ENCODE results near the gene CDCA3.
A peak's percentile ranks its signal among the peaks of the same experiment; 100 is the strongest.

CDCA3 gene

GRCh38 chr12:6840761-6841515 is 10.1 kb downstream of the CDCA3 start, which contains the start of gene GNB3:
TSS of gene GNB3 (plus strand) at chr12:6840925. CDS start at chr12:6841288, 363 bp downstream.
- H3K4me3 ChIP-seq (ENCODE audit: low read depth, low read length): no peak within 1 kb of the TSS
- no peak for DNase-seq (ENCODE audit: low read depth)
- no peak for TF ChIP-seq CTCF (IDR thresholded peaks at IDR 0.05; ENCODE audit: insufficient read depth, low read depth, low read length, missing control alignments)

- DNase-seq (ENCODE audit: low read depth): no peak
- H3K4me3 ChIP-seq (ENCODE audit: low read depth, low read length): no peak overlapping the region
- no peak for TF ChIP-seq CTCF (IDR thresholded peaks at IDR 0.05; ENCODE audit: insufficient read depth, low read depth, low read length, missing control alignments)
Observed at GRCh38 chr12:6840330-6840729, 10.8 kb downstream of the CDCA3 start.

GRCh38 chr12:6839482-6840201 is 11.4 kb downstream of the CDCA3 start:
- peak; percentile 78 for DNase-seq (ENCODE audit: low read depth)
- H3K4me3 ChIP-seq (ENCODE audit: low read depth, low read length): no peak overlapping the region
- no peak for TF ChIP-seq CTCF (IDR thresholded peaks at IDR 0.05; ENCODE audit: insufficient read depth, low read depth, low read length, missing control alignments)

GRCh38 chr12:6838854-6839253 is 12.2 kb downstream of the CDCA3 start:
- no peak overlapping the region for H3K4me3 ChIP-seq (ENCODE audit: low read depth, low read length)
- no peak for TF ChIP-seq CTCF (IDR thresholded peaks at IDR 0.05; ENCODE audit: insufficient read depth, low read depth, low read length, missing control alignments)
- no peak for DNase-seq (ENCODE audit: low read depth)

- no peak for DNase-seq (ENCODE audit: low read depth)
- H3K4me3 ChIP-seq (ENCODE audit: low read depth, low read length): no peak overlapping the region
- TF ChIP-seq CTCF (IDR thresholded peaks at IDR 0.05; ENCODE audit: insufficient read depth, low read depth, low read length, missing control alignments): no peak
Observed at GRCh38 chr12:6837370-6838060, 13.6 kb downstream of the CDCA3 start.

- no peak for TF ChIP-seq CTCF (IDR thresholded peaks at IDR 0.05; ENCODE audit: insufficient read depth, low read depth, low read length, missing control alignments)
- H3K4me3 ChIP-seq (ENCODE audit: low read depth, low read length): no peak overlapping the region
- no peak for DNase-seq (ENCODE audit: low read depth)
Observed at GRCh38 chr12:6836851-6837250, 14.2 kb downstream of the CDCA3 start.

All from GM12865 (cell line).